GM21381 (cell line): Measurements from ENCODE around the gene EMX1.

Experiments
- ATAC-seq: cut with Tn5 transposase; IDR thresholded peaks from one replicate; pipeline ENCODE4 v1.9.1; 2021; ENCODE audit warnings: mild to moderate bottlenecking, moderate library complexity; ENCODE audit not compliant: unreplicated experiment

EMX1 gene

DNA sequence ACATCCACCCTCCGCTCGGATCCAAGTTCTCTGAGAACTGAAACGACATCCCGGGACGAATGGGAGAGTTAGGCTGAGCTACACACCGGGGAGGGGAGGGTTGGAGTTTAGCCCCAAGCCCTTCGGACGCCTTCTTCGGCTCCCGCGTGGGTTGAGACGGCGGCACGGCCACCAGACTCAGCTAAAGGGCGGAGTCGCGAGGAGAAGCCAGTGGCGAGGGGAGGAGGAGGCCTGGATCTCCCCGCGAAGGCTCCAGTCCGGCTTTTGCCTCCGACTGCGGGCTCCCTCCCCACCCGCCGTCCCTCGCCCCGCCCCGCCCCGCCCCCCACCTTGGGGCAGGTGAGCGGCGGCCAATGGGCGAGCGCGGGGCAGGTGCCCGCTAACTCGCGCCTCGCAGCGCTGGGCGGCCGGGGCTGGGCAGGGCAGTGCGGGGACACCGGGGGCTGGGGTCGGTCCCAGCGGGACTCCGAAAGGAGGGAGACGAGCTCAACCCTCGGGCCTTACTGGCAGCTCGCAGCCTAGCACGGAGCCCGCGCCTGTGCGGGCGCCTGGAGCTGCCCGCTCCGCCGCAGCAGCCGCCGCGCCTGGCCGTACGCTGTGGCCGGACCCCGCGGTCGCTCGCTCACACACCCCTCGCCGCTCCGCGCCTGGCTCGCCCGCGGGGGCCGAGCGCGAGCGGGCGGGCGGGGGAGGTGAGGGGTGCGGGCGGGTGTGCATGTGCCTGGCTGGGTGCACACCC lies at the start of gene EMX1:
EMX1 (plus strand) TSS at position 382 of the 739 bp plus-strand sequence; CDS start at position 716, 334 bp downstream.
- peak; percentile 37 for ATAC-seq

DNA sequence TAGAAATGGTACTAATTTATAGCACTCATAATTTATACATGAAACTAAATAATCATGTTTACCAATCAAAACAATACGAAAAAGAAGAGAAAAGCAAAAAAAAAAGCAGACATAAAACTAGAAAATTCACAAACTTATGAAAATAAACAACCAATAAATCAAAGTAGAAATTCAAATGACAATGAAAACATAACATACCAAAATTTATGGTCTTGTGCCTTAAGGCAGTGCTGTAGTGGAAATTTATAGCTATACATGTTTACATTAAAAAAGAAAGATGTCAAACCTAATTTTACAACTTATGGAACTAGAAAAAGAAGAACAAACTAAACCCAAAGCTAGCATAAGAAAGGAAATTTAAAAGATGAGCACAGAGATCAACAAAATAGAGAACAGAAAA lies 46.3 kb upstream of the EMX1 start:
- no peak for ATAC-seq

DNA sequence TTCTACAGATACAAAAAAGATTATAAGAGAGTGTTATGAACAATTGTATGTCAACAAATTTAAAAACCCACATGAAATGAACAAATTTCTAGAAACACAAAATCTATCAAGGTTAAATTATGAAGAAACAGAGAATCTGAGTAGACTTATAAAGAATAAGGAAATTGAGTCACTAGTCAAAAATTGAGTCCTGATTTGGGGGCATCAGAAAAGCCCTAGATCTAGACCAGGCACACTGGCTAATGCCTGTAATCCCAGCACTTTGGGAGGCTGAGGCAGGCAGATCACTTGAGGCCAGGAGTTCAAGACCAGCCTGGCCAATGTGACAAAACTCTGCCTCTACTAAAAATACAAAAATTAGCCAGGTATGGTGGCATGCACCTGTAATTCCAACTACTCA lies 45.4 kb upstream of the EMX1 start:
- no peak for ATAC-seq

DNA sequence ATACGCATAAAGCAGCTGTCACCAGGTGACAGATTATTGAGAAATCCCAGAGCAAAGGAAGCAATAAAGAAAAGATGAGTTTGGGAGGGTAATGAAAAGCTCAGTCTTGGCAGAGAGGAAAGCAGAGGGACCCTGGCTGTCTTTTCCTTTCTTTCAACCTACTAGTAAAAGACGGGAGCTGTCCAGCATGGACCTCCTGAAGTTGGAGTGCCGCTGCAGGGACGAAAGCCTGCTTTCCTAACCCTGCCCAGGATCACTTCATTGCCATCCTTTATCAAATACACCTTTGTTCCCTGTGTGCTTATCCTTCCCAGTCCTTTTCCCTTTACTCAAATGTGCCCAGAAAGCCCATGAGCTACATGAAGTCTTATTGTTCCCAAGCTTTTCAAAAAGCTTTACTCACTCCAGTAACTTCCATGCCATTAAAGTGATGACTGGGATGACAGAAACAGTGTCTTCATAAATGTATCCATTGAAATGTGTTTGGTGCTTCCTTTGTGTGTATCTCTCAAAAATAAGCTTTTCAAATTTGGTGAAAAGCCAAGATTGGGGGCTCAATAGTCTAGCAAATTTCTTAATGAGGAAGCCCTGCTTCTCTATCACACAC lies 33.9 kb upstream of the EMX1 start:
- no peak for ATAC-seq

DNA sequence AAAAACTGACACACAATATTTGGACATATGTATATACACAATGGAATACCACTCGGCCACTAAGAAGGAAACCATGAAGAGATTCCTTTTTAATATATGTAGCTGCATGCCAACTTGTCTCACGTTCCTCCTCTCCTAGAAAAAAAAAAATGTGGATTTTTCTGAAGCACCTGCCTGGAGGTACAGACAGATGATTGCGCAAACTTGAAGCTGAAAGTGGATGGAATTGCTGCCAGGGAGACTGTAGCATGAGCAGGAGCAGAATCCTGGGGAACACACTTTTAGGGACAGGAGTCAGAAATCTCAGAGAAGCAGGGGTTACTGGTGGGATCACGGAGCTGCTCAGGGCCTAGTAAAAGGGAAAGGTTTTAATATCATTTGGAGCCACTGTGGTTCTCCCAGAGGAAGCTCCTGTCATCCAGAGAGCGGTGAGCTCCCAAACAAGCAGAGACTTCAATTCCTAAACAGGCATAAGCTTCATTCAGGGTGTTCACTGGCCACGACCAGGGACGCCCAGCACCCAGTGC lies 30.8 kb upstream of the EMX1 start:
- no peak for ATAC-seq

DNA sequence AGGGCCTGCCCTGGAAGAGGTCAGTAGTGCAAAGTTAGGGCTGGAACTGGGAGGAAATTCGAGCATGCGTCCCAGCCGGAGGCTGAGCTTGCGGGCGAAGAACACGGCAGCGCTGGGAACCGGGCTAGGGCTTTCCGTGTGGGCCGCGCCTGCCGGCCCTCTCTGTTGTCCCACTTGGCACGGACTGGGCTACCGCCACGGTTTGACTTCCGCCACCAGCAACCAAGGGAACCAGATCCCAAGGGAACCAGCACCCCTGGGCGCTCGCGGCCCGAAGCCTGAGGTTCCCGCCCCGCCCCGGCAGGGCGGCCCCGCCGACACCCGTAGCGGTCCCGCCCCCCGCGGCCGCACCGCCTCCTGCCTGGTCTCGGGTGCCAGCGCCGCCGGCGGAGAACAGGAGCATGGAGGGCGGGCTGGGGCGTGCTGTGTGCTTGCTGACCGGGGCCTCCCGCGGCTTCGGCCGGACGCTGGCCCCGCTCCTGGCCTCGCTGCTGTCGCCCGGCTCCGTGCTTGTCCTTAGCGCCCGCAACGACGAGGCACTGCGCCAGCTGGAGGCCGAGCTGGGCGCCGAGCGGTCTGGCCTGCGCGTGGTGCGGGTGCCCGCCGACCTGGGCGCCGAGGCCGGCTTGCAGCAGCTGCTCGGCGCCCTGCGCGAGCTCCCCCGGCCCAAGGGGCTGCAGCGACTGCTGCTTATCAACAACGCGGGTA lies 30.1 kb upstream of the EMX1 start, which contains the start of gene SPR:
SPR (plus strand) TSS at position 377 of the 708 bp plus-strand sequence; CDS start at position 402, 25 bp downstream.
- ATAC-seq, result peak; percentile 87

DNA sequence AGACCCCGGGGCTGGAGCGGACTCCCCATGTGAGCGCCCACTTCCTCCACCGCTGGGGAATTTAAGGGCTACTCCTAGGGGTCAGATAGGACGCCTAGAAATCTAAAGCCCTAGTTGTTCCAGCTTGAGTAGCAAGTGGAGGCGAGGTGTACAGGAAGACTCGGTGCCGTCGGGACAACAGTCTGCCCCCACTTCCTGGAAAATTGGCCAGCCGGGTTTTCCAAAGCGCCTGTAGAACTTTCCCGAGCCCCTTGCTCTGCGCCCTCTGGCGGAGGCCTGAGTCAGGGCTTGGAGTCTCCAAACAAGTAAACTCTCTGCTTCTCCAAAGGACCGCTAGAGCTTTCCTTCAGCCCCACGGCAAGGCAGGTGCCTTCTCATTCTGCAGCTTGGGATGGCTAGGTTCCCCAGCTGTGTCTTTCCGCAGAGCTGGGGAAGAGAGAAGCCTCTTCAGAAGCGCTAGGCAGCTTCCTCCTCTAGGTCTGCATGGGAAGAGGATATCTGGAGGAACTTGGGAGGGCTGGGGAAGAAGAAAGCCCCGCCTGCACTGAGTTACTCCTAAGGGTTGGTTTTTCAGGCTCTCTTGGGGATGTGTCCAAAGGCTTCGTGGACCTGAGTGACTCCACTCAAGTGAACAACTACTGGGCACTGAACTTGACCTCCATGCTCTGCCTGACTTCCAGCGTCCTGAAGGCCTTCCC lies 29.4 kb upstream of the EMX1 start:
- ATAC-seq, result peak; percentile 41

DNA sequence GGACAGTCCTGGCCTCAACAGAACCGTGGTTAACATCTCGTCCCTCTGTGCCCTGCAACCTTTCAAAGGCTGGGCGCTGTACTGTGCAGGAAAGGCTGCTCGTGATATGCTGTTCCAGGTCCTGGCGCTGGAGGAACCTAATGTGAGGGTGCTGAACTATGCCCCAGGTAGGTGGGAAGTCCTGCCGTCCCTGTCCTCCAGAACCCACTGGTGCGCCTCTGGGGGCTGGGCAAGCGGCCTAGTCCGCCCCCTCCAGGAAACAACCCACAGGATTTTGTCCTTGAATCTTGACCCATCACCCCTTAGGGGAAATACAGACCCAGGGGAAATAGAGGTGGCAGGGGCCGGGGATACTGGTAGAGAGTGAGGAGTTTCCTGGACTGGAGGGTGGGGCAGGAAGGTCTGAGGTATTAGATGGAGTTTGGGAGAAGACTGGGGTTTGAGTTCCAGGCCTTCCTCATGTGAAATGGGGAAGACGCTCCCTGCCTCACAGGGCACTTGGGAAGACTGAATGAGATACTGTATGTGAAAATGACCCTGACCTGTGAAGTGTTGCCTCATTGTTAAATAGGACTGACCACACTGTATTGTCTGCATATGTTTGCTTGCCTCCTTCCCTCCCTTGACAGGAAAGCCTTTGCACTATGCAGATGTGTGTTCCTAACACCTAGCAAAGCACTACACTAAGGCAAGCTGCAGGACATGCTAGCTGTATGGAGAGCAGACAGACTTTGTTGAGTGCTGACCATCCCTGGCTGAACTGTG lies 28.7 kb upstream of the EMX1 start:
- ATAC-seq, result no peak

DNA sequence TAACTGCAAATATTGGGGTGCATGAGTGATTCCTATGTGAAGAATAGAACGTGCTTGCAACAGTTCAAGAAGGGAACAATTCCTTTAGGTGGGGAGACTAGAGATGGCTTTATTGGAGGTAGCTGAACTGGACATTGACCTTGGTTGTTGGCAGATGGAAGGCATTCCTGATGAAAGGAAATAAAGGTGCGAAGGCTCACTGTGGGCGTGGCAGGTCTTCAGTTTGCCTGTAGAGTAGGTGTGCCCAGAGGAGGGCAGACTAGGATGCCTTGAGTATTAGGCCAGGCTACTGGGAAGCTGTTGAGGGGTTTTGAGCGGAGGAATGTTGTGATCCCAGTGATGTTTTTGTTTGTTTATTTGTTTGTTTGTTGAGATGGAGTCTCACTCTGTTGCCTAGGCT lies 27.3 kb upstream of the EMX1 start:
- no peak for ATAC-seq

DNA sequence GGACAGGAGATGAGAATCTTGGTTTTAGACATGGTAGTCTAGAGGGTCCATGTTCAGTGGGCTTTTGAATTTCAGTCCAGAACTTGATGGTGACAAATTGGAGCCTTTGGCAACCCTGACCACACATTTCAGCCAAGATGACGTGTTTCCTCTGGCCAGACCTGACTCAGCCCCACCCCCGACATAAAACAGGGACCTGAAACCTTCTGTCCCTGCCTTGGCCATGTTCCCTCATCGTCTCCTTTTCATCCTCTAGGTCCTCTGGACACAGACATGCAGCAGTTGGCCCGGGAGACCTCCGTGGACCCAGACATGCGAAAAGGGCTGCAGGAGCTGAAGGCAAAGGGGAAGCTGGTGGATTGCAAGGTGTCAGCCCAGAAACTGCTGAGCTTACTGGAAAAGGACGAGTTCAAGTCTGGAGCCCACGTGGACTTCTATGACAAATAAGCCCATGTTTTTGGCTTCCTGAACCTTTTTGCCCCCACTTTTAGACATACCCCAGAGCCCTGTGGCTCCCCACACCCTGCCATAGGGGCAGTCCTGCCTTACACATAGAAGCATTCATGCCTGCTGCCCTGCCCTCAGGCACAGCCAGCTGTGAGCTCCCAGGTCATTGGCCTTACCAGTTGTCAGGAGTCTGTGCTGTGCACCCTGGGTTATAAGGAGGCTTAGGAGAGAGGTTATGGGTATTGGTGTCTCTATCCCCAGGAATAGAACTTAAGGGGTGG lies 26.1 kb upstream of the EMX1 start:
- no peak for ATAC-seq

DNA sequence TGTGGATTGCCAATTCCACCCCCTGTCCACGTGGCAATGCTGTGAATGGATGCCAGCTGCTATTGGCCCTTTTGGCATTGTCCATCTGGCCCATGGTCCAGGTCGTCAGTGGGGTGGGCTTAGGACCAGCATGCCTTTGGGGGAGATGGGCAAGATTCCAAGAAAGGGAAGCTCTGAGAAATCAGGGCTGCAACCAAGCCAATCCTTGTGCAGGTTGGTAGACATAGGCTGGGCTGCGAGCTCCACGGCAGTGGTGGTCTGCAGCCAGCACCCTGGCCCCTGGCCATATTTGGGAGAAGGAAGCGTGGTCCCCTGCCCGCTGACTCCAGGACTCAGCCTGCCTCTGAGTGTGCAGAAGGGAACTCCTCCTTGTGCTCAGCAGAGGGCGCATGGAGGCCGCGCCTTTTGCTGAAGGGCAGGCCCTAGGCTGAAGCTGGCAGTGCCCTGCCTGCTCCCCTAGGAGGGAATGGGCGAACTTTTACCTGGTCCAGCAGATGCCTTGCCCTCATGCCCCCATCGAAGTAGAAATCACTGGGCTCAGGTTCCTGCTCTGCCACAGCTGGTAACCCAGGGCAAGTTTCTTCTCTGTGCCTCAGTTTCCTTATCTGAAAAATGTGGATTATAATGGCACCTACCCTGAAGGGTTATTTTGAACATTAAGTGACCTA lies 24.7 kb upstream of the EMX1 start:
- ATAC-seq, result peak; percentile 52

DNA sequence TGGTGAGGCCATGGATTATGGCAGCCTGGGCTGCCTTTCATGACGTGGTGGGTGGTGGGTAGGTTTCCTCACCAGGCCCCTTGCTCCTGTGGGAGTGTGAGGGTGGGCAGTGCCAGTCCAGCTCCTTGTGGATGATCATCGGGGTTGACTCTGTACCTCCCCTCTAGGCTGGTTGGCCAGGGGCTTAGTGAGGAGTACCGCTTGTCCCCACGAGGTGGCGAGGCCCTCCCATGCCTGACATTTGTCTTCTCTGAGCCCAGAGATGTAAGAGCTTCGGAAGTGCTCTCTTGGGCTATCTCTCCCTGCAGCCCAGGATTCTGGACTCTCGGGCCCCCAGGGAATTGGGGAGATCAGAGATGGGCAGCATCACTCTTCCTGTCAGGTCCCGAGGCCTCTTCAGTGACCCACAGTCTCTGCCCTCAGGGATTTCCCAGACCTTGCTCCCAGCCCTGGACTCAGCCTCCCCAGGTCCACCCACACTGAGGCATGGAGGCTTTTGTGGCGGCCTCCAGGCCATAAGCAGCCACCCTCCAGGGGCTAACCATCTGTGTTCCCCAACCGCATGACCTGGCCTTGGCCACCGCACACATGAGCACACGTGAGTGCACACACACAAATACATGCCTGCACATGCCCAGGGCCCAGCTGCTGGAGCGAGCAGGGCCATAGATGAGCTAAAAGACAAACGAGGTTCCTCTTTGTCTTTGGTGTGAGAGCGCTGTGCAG lies 23.6 kb upstream of the EMX1 start:
- peak; percentile 54 for ATAC-seq

DNA sequence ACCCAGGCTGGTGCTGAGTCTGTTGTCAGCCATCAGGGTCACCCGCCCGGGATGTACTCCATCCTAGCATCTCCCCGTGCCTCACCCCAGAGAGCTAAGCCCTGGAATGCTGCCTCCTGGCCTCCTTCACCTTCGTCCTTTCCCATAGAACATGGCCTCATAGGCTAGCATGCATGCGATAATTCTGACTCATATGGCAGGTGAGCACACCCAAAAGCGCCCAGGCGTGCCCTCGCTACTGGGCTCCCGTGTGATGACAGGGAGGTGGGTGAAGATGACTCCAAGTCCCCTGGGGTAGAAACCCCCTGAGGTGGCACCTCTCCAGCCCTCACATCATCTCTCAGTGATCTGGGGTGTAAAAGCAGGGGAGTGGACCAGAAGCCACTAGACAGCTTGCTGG lies 22.8 kb upstream of the EMX1 start:
- no peak for ATAC-seq

DNA sequence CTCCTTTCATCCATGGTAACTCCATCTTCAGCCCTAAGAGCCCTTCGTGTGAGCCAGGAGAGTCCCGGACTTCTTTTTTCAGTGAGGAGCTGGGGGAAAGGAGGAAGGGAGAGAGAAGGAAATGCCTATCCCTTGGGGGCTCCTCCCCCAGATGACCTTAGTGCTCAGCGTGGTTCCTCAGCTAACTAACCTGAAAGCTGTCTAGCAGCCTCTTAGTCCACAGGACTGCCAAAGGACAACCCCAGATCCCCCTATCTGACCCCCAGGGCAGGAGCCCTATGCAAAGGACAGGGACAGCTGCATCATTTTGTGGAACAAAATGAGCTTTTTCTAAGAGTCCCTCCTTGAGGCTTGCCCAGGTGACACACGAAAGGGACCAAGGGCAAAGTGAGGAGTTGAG lies 22.2 kb upstream of the EMX1 start:
- ATAC-seq, result no peak

DNA sequence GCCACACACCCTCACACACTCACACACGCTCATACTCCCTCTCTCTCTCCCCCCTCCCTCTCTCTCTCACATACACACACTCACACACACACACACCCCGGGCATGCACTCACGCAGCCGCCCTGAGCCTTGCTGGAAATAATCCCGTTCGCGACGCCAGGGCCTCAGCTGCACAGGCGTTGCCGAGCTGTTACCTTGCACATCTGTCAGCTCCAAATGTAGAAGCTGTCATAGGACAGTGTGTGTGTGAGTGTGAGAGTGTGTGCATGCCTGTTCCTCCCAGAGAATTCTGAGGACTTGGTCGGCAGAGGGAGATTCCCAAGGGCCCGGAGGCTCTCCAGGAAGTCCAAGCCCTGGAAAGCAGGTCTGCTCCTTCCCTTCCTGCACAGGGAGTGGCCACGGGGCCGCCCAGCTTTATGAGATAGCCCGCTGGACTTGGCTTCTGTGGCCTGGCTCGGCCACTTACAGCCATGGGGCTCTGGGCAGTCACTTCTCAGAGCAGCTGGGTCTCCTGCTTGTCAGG lies 21.5 kb upstream of the EMX1 start:
- ATAC-seq, result no peak

DNA sequence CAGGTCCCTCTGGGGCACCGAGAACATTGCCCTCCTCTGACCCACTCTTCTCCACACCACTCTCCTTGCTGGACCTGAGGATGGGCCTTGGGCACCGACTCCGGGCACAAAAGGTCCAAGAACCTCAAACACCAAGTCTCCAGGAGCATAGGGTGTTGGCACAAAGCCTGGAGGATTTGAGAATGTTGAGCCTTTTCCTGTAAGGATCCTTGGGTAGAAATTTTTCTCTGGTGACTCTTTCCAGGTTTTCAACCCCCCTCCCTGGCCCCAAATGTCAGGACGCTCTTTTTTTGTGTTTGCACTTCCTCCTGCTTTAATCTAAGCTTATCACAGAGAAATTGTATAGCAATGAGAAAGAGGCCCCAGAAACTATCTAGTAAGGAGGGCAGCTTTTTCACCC lies 20.9 kb upstream of the EMX1 start:
- no peak for ATAC-seq

DNA sequence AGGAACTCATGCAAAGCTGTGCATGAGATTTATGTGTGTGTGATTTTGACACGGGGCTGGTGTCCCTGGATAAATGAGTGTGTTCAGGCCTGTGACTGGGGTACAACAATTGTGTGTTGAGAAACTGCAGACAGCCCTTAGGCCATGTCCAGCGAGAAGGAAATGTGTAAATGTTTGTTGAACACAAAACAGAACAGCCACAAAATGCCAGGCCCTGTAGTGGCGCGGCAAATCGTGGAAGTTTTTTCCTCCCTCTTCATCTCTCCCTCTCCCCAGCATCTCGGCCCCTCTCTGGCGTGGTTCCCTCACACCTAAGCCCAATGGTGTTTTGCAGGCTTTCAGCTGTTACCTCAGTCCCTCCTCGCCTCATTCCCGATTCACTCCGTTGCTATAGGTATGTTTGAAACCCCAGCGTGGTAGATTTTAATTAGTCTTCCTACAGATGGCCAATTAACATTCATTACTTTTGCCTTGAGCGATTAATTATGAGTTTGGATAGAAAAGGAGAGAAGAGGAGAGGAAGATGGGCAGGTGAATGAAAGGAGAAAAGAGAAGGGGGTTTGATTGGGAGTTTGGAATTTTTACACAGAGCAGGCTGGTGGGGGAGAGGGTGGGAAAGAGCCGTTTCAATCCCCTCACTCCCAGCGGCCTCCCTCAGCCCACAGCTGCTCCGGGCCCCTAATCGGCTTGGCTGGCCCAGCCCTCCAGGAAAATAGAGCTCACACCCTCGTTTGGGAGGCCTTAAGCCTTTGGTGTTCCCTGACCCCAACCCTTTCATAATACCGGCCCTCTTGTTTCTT lies 19.3 kb upstream of the EMX1 start:
- ATAC-seq, result no peak

DNA sequence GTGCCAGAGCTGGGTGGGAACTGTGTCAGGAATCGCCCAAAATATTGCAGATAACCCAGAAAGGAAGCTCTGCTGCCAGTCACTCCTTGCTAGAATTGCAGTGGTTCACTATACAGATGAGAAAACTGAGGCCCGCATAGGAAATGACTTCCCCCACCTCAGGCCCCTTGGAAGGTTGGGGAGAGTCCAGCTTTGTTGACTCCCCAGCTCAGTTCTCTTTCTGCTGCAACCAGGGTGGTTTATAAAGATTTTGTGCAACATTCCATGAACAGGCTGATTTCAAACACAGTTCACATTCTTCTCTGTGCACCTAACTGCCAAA lies 18.8 kb upstream of the EMX1 start:
- ATAC-seq, result no peak
